M059J (cell line): Measurements from ENCODE around the gene CTAGE1. TPM values are rescaled to one million over a fixed set of nuclear protein-coding genes. Genes with fewer than 3 reads are reported as not detected.
"Not testable (repeated sequence)": the region's sequence is repeated elsewhere in the genome, so short reads cannot be mapped to it uniquely, and the experiment has no call there.

ENCODE experiments used
- DNase-seq: peaks from one replicate; pipeline ENCODE4 v3.0.0-alpha.2; 2012; ENCODE audit warnings: low read depth
- total RNA-seq: library from RNA; depleted of rRNA; stranded (reverse); fragments of >200 nt; shearing (Covaris generic); gene quantifications from 2 replicates; pipeline ENCODE4 v1.2.3, GENCODE V29; 2014

The CTAGE1 gene
- total RNA-seq, 1 experiment from 2014 or later: 0.15 TPM

GRCh38 chr18:22436136-22436535, 18.4 kb upstream of the CTAGE1 start:
- no peak for DNase-seq

DNA sequence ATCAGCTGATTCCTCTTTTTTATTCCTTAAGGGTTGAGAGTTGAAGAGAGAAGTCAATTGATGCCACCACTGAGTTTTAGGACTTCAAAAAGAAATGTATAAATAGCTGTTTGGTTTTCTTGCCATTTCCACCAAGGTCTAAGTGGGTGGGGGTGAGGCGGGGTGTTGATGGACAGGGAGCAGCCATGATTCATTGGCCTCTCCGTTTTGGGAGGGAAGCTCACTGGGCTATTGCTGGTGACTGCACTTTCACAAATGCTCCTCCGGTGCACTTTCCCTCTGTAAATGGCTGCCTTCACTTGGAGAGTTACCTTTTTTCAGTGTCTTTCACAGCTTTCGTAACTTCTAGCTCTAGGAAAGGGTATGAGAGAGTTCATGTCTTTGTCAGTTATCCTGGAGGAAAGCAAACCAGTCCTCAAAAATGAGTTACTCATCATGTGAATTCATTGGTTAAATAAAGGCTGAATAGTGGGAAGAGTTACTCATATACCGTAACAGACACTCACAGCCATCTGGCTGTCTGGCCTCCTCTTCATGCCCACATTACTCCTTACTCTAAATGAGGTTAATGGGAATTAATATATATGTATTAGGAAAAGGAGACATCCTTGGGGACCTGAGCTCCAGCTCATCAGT, 17.4 kb upstream of the CTAGE1 start:
- peak; percentile 72 for DNase-seq

DNA sequence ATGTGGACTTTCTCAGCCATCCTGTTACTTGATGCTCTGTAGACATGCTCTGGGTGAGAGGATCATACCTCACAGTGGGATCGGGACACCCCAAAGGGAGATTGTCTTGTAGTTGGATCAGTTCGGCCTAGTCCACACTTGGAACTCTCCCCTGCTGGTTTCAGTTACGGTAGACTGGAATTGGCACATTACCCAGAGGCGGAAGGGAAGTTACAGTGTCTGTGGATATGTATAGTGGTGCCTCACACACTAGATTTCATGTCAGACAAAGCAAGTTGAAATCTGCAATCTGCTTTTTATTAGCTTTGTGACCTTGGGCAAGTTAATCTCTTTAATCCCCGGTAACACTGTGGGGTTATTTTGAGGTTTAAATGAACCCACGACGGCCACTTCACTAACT, 16.2 kb upstream of the CTAGE1 start:
- peak; percentile 69 for DNase-seq

GRCh38 chr18:22432657-22433137, 15.0 kb upstream of the CTAGE1 start:
- peak; percentile 97 for DNase-seq

- no peak for DNase-seq
These were observed 11.8 kb upstream of the CTAGE1 start for GRCh38 chr18:22429564-22429963.

GRCh38 chr18:22428672-22429071, 11.0 kb upstream of the CTAGE1 start:
- no peak for DNase-seq

GRCh38 chr18:22427822-22428549, 10.3 kb upstream of the CTAGE1 start:
- no peak for DNase-seq

DNA sequence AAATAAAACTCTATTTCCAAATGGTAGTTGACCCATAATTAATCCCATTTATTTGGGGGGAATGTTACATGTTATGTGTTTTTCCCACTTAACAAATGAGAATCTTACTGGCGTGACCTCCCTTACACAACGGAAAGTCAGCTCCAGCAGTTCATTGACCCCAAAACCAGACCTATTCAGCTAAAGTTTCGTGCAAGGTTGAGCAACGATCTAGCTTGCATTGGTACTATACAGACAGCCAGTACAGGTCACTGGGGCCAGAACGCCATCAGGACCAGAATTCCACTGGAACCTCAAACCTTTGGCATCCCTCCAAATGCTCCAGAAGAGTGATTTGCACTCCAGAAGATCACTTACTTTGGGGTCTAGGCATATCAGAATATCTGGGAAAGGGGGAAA, 6.8 kb upstream of the CTAGE1 start:
- peak; percentile 24 for DNase-seq

DNA sequence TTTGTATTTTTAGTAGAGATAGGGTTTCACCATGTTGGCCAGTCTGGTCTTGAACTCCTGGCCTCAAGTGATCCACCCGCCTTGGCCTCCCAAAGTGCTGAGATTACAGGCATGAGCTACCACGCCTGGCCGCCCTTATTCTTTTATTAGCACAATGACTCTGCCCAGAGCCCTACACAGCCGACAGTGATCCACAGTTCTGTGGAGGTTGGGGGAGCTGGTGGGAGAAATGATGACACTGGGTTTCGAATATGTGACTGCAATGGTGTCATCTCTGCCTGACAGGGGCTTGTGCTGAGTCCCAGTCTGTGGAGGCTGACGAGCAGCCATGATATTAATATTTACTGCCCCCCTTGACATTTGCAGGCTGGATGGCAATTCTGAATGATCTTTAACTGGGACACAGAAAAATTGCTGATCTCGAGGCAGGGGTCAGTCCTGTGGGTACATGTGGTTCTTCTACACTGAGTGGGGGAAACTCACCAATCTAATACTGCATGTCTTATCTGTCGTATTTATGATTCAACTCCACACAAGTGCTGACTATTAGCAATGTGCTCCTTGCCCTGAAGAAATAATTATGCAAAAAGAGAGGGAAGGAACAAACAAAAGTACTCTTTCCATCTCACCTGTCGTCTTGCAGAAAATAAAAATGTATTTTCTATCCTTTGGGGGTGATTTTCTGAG, 6.3 kb upstream of the CTAGE1 start:
- DNase-seq: no peak

DNA sequence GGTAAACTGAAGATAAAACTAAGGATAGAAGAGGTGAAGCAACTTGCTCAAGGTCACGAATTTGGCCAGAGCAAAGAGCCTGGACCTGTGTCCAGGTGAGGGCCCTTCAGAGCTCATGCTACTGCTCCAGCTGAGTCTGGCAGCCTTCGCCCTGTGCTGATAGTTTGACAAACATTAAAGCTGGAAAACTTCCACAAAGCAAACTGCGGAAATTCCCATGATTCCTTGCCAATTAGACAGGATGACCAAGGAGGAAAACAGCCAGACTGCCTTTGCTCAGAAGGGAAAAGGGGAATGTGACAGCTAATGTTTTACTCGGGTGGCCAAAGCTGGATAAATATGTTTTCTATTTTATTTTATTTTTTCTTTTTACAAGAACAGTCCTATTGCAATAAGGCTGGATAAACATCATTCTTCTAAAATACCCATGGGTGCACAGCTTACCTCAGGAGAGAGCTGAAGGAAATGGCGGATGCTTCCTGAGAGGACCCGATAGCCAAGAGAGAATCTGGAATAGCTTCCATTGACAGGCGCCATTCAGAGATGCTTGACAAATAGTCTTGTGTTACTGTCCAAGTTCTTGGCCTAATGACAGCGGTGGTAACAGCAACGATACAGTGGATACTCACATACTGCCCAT, 5.3 kb upstream of the CTAGE1 start:
- DNase-seq: peak; percentile 34

DNA sequence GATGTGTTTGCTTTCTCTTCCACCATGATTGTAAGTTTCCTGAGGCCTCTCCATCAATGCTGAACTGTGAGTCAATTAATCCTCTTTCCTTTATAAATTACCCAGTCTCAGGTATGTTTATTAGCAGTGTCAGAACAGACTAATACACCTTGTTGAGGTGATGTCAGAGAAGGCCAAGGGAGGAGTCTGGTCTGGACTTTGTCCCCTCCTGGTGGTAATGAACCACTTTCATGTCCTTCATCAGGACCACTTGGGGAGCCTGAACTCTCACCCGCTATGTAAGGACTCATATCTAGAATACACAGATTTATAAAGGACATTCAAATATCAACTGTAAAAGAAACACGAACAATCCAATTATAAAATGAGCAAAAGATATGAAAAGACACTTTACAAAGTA, 2.9 kb upstream of the CTAGE1 start:
- DNase-seq: no peak

GRCh38 chr18:22412176-22412911, 5.4 kb downstream of the CTAGE1 start:
- DNase-seq: peak; percentile 57

GRCh38 chr18:22411446-22411845, 6.3 kb downstream of the CTAGE1 start:
- no peak for DNase-seq

GRCh38 chr18:22410126-22410525, 7.6 kb downstream of the CTAGE1 start:
- no peak for DNase-seq

DNA sequence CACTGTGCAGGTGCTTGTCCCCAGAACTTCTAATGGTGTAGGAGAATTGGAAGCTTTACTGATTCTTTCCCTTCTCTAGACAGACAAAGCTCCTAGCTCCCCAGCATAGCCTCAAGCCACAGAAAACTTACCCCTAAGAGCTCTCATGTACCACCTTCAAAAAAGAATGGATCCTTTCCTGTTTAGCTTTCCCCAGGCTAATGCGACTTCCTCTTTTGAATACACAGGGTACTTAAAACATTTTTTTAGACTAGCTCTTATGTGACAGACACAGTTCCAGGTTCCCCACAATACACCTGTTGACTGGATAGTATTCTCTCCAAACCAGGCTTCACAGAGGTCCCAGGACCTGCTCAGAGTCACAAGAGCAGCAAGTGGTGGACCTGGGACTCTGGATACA, 8.3 kb downstream of the CTAGE1 start:
- no peak for DNase-seq

DNA sequence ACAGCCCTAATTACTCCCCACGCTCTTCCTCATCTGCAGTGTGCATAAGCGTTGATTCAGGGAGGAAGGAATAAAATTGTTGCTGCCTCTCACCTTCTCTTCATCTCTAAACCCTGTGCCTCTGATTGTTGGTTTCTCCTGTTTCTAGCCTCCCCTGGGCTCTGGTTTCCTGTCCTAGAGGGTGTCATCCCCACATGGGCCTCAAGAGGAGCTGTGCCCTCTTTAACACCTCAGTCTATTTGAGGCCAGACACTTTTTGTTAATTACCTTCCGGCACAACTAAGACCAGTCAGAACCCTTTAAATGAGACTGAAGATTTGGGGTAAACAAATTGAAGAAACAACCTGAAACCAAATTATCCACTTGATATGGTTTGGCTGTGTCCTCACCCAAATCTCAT, 9.7 kb downstream of the CTAGE1 start:
- DNase-seq: no peak

DNA sequence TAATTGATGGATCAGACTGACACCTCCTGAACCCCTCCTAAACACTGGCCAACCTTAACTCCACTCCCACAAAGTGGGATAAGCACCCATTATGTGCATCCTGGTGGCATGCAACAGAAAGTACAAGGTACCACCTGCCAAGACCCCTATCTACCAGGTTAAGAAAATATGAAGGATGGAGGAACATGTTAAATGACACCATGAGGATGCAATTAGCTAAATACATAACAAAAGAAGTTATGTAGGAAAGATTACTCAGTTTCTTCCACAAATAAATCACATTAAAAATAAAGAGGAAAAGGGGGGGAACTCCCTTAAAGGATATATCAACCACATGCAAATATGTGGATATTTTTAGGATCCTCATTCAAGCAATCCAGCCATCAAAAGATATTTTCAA, 12.6 kb downstream of the CTAGE1 start:
- DNase-seq: no peak

DNA sequence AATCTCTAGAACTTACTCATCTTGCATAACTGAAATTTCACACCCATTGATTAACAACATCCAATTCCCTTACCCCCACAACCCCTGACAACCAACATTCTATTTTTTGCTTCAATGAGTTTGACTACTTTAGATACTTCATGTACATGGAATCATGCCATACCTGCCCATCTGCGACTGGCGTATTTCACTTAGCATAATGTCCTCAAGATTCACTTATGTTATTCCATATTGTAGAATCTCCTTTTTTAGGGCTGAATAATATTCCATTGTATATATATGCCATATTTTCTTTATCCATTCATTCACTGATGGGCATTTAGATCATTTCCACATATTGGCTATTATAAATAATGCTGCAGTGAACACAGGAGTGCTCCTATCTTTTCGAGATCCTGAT, 13.8 kb downstream of the CTAGE1 start:
- no peak for DNase-seq

DNA sequence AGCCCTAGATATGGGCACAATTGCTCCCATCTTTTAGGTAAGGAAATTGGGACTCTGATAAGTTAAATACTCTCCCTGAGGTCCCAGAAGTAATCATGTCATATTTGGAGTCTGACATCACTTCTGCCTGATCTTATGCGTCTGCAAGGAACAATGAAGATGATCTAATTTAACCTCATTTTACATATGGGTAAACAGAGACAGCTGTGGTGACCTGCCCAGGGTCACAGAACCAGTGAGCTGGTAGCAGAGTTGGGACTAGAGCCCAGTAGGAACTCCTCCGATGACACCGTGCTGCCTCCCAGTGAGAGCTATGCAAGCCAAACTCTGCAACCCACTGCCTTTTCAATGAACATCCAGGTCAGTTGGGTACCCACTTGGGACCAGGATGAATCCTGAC, 17.8 kb downstream of the CTAGE1 start:
- peak; percentile 55 for DNase-seq

GRCh38 chr18:22398464-22398863, 19.3 kb downstream of the CTAGE1 start:
- no peak for DNase-seq

DNA sequence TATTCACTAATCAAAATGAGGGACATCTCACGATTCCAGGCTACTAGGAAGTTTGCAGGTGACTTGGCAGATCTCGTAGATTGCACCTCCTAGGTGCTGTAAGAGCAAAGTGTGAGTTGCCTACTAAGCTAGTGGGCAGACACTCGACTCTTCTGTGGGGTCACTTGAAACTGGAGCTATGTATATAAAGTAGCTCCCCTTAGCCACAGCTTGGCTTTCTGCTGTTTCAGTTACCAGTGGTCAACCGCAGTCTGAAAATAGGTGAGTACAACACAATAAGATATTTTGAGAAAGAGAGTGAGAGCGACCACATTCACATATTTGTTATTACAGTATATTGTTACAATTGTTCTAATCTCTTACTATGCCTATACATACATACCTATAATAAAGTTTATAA, 23.3 kb downstream of the CTAGE1 start:
- DNase-seq: no peak

- DNase-seq: not testable (repeated sequence)
These were observed 24.6 kb downstream of the CTAGE1 start for GRCh38 chr18:22393164-22393563.
